Osteocyte (in vitro differentiated cells): Measurements from ENCODE around the gene LRIF1. TPM values are rescaled to one million over a fixed set of nuclear protein-coding genes. Genes with fewer than 3 reads are reported as not detected.

ENCODE experiments used
- total RNA-seq: library from RNA; stranded (reverse); gene quantifications from 2 replicates; pipeline ENCODE4 v1.2.1, GENCODE V29; 2021

The LRIF1 gene
- total RNA-seq, 1 donor from 2014 or later = 9.4 TPM

Other genes starting within 250 kb of the LRIF1 start
- gene CD53, start 90.8 kb downstream of the LRIF1 start, total RNA-seq = not detected in 2 replicates
- 31.1 and 33.6 TPM in 2 replicates for gene DRAM2, start 176.2 kb upstream of the LRIF1 start, total RNA-seq
- gene CEPT1, start 176.3 kb upstream of the LRIF1 start, total RNA-seq = 25.3 and 26.0 TPM in 2 replicates
- not detected in 2 replicates for gene DENND2D, start 236.7 kb upstream of the LRIF1 start, total RNA-seq